Measurements from ENCODE around the gene TGM2. TPM values are rescaled to one million over a fixed set of nuclear protein-coding genes. Genes with fewer than 3 reads are reported as not detected.
A peak's percentile ranks its signal among the peaks of the same experiment; 100 is the strongest.

Gene TGM2
- total RNA-seq, 2 donors from 2014 or later, result 0.27 to 0.37 TPM

- 95 to 100% methylated on average over 1 to 2 of the region's 3 CpGs for WGBS, 2 experiments (ENCODE audit: insufficient coverage in 1 of 2, insufficient read length in 1 of 2)
- H3K4me3 ChIP-seq (ENCODE audit: low read length), result no peak overlapping the region
- no peaks in the 10 kb centered on the region for H3K27me3 ChIP-seq (ENCODE audit: control insufficient read depth, insufficient read depth, low read length, poor library complexity, severe bottlenecking)
- H3K36me3 Mint-ChIP-seq (ENCODE audit: low read depth), result no peaks in the 10 kb centered on the region
- no peaks in the 10 kb centered on the region for H3K9me3 ChIP-seq (ENCODE audit: control insufficient read depth, low read length)
- H3K27ac ChIP-seq (ENCODE audit: low read depth, low read length), result no peak overlapping the region
- no peaks in the 10 kb centered on the region for H3K4me1 ChIP-seq (ENCODE audit: control insufficient read depth, insufficient read depth, low read length)
- H3K4me1 Mint-ChIP-seq, result no peaks in the 10 kb centered on the region
- TF ChIP-seq CTCF (conservative IDR thresholded peaks at IDR 0.05), result no peak
- H3K27ac Mint-ChIP-seq, result no peak overlapping the region
- H3K9me3 Mint-ChIP-seq, result no peaks in the 10 kb centered on the region
- DNase-seq, result no peak
- H3K27me3 Mint-ChIP-seq (ENCODE audit: insufficient read depth), result no peaks in the 10 kb centered on the region
- no peaks in the 10 kb centered on the region for H3K36me3 ChIP-seq (ENCODE audit: control insufficient read depth, insufficient read depth, low read length)
- no peak overlapping the region for H3K9ac ChIP-seq (ENCODE audit: extremely low read depth, low read length, poor library complexity, severe bottlenecking)
- H3K4me3 Mint-ChIP-seq, result no peak overlapping the region
Measured at GRCh38 chr20:38116409-38117165, 48.5 kb downstream of the TGM2 start.

- no peaks in the 10 kb centered on the region for H3K4me1 Mint-ChIP-seq
- Histone ChIP-seq H3K36me3 (ENCODE audit: control insufficient read depth, insufficient read depth, low read length) (no peaks in the 10 kb centered on the region), H3K4me3 (ENCODE audit: low read length) (no peak overlapping the region), H3K4me1 (ENCODE audit: control insufficient read depth, insufficient read depth, low read length) (no peaks in the 10 kb centered on the region), H3K9me3 (ENCODE audit: control insufficient read depth, low read length) (no peaks in the 10 kb centered on the region), H3K9ac (ENCODE audit: extremely low read depth, low read length, poor library complexity, severe bottlenecking) (no peak overlapping the region), H3K27me3 (ENCODE audit: control insufficient read depth, insufficient read depth, low read length, poor library complexity, severe bottlenecking) (no peaks in the 10 kb centered on the region), H3K27ac (ENCODE audit: low read depth, low read length) (no peak overlapping the region)
- WGBS, 2 experiments (ENCODE audit: insufficient coverage in 1 of 2, insufficient read length in 1 of 2), result 100% methylated on average over 1 of the region's 2 CpGs; no CpG with 5 or more reads in 1 of the 2 experiments
- no peak for TF ChIP-seq CTCF (conservative IDR thresholded peaks at IDR 0.05)
- H3K9me3 Mint-ChIP-seq, result no peaks in the 10 kb centered on the region
- H3K4me3 Mint-ChIP-seq, result no peak overlapping the region
- no peaks in the 10 kb centered on the region for H3K27me3 Mint-ChIP-seq (ENCODE audit: insufficient read depth)
- H3K36me3 Mint-ChIP-seq (ENCODE audit: low read depth), result no peaks in the 10 kb centered on the region
- no peak overlapping the region for H3K27ac Mint-ChIP-seq
- DNase-seq, result no peak
Measured at GRCh38 chr20:38115896-38116295, 49.2 kb downstream of the TGM2 start.

- H3K27ac Mint-ChIP-seq, result no peak overlapping the region
- Histone ChIP-seq H3K36me3 (ENCODE audit: control insufficient read depth, insufficient read depth, low read length) (no peaks in the 10 kb centered on the region), H3K27ac (ENCODE audit: low read depth, low read length) (no peak overlapping the region), H3K27me3 (ENCODE audit: control insufficient read depth, insufficient read depth, low read length, poor library complexity, severe bottlenecking) (no peaks in the 10 kb centered on the region), H3K4me1 (ENCODE audit: control insufficient read depth, insufficient read depth, low read length) (no peaks in the 10 kb centered on the region), H3K9ac (ENCODE audit: extremely low read depth, low read length, poor library complexity, severe bottlenecking) (no peak overlapping the region), H3K4me3 (ENCODE audit: low read length) (no peak overlapping the region), H3K9me3 (ENCODE audit: control insufficient read depth, low read length) (no peaks in the 10 kb centered on the region)
- TF ChIP-seq CTCF (conservative IDR thresholded peaks at IDR 0.05), result peak; percentile 48
- no peaks in the 10 kb centered on the region for H3K27me3 Mint-ChIP-seq (ENCODE audit: insufficient read depth)
- no peaks in the 10 kb centered on the region for H3K36me3 Mint-ChIP-seq (ENCODE audit: low read depth)
- H3K4me1 Mint-ChIP-seq, result no peaks in the 10 kb centered on the region
- H3K9me3 Mint-ChIP-seq, result no peaks in the 10 kb centered on the region
- peak; percentile 13 for DNase-seq
- H3K4me3 Mint-ChIP-seq, result no peak overlapping the region
- 87 to 88% methylated on average over 1 of the region's 1 CpG for WGBS, 2 experiments (ENCODE audit: insufficient coverage in 1 of 2, insufficient read length in 1 of 2)
Measured at GRCh38 chr20:38115205-38115604, 49.9 kb downstream of the TGM2 start.
